ENCODE data around the gene LMLN. TPM values are rescaled to one million over a fixed set of nuclear protein-coding genes. Genes with fewer than 3 reads are reported as not detected.

Gene LMLN
- polyA plus RNA-seq, 3 donors, result 0.41 to 1.3 (median 1.00) TPM

- no peaks in the 10 kb centered on the region for H3K36me3 Mint-ChIP-seq
- intact Hi-C loops (cut with micrococcal nuclease), result no loop called here
- Histone ChIP-seq H3K36me3 (replicated peaks in 1 of 2; ENCODE audit: control insufficient read depth in 1 of 2, insufficient read depth in 2 of 2, low read length in 2 of 2) (no peaks in the 10 kb centered on the region), H3K4me1 (ENCODE audit: control insufficient read depth in 1 of 2, insufficient read depth in 2 of 2, low read length in 2 of 2) (no peaks in the 10 kb centered on the region), H3K27ac (ENCODE audit: low read depth in 1 of 2, low read length in 2 of 2) (no peak overlapping the region), H3K27me3 (ENCODE audit: control insufficient read depth in 2 of 2, insufficient read depth in 2 of 2, low read length in 2 of 2) (no peaks in the 10 kb centered on the region), H3K9me3 (replicated peaks in 1 of 2; ENCODE audit: control insufficient read depth in 1 of 2, insufficient read depth in 1 of 2, low read length in 2 of 2) (no peaks in the 10 kb centered on the region), H4K20me1 (ENCODE audit: insufficient read depth, low read length) (no peaks in the 10 kb centered on the region), H3K4me3 (replicated peaks in 1 of 3; ENCODE audit: low read depth in 2 of 3, low read length in 3 of 3) (no peak overlapping the region), H3K9ac (ENCODE audit: insufficient read depth, low read length, poor library complexity, severe bottlenecking) (no peak overlapping the region), H3K79me2 (ENCODE audit: insufficient read depth, low read length) (no peaks in the 10 kb centered on the region), H2AFZ (ENCODE audit: insufficient read depth, low read depth, low read length, poor library complexity, severe bottlenecking) (no peak overlapping the region), H3K4me2 (replicated peaks; ENCODE audit: extremely low read depth, low read length, poor library complexity, severe bottlenecking) (no peak overlapping the region)
- no peaks in the 10 kb centered on the region for H3K4me1 Mint-ChIP-seq
- no peaks in the 10 kb centered on the region for H3K27me3 Mint-ChIP-seq (ENCODE audit: low read depth in 3 of 3)
- TF ChIP-seq CTCF (IDR thresholded peaks at IDR 0.05), result no peak
- DNase-seq, result no peak
- 97% methylated on average over 4 of the region's 5 CpGs for WGBS (ENCODE audit: insufficient coverage)
- H3K27ac Mint-ChIP-seq, result no peak overlapping the region
- peaks cover 0 to 5% (median 0%) of the 10 kb centered on the region in 7 donors for H3K9me3 Mint-ChIP-seq
- H3K4me3 Mint-ChIP-seq, result no peak overlapping the region
These were observed 36.8 kb downstream of the LMLN start for GRCh38 chr3:197996855-197997254.

DNA sequence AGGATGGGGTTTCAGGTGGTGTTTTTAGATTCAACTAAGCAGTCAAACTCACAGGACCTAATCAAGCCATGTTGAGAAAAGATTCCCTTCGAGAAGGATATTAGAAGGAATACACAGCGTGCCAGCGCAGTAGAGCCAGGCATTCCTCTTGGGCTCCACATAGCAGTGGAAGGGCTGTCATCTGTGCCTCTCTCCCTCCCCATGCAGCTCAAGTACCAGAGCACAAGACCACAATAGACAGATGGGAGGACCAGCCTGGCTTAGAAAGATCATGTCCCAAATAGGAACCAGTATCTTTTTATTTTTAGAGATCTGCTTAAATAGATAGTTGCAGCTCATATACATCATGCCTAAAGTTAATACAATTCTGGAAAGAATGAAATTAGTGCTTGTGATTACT lies 37.9 kb downstream of the LMLN start:
- H4K20me1 ChIP-seq (ENCODE audit: insufficient read depth, low read length), result no peaks in the 10 kb centered on the region
- H3K9ac ChIP-seq (ENCODE audit: insufficient read depth, low read length, poor library complexity, severe bottlenecking), result no peak overlapping the region
- H3K4me2 ChIP-seq (replicated peaks; ENCODE audit: extremely low read depth, low read length, poor library complexity, severe bottlenecking), result no peak overlapping the region
- no peaks in the 10 kb centered on the region for H3K27me3 ChIP-seq (ENCODE audit: control insufficient read depth in 2 of 2, insufficient read depth in 2 of 2, low read length in 2 of 2)
- peak overlapping the region in 1 of 7 donors; percentile 43 for H3K27ac Mint-ChIP-seq
- H3K27ac ChIP-seq (ENCODE audit: low read depth in 1 of 2, low read length in 2 of 2), result no peak overlapping the region
- TF ChIP-seq CTCF (IDR thresholded peaks at IDR 0.05), result no peak
- H3K4me3 ChIP-seq (replicated peaks in 1 of 3; ENCODE audit: low read depth in 2 of 3, low read length in 3 of 3), result no peak overlapping the region
- no peak overlapping the region for H3K4me3 Mint-ChIP-seq
- H3K79me2 ChIP-seq (ENCODE audit: insufficient read depth, low read length), result no peaks in the 10 kb centered on the region
- no peaks in the 10 kb centered on the region for H3K4me1 ChIP-seq (ENCODE audit: control insufficient read depth in 1 of 2, insufficient read depth in 2 of 2, low read length in 2 of 2)
- no peak for DNase-seq
- no peaks in the 10 kb centered on the region for H3K36me3 ChIP-seq (replicated peaks in 1 of 2; ENCODE audit: control insufficient read depth in 1 of 2, insufficient read depth in 2 of 2, low read length in 2 of 2)
- H3K9me3 Mint-ChIP-seq, result peaks cover 0 to 5% (median 0%) of the 10 kb centered on the region in 7 donors
- H3K36me3 Mint-ChIP-seq, result no peaks in the 10 kb centered on the region
- H2AFZ ChIP-seq (ENCODE audit: insufficient read depth, low read depth, low read length, poor library complexity, severe bottlenecking), result no peak overlapping the region
- intact Hi-C loops (cut with micrococcal nuclease), result no loop called here
- H3K4me1 Mint-ChIP-seq, result no peaks in the 10 kb centered on the region
- H3K27me3 Mint-ChIP-seq (ENCODE audit: low read depth in 3 of 3), result no peaks in the 10 kb centered on the region
- H3K9me3 ChIP-seq (replicated peaks in 1 of 2; ENCODE audit: control insufficient read depth in 1 of 2, insufficient read depth in 1 of 2, low read length in 2 of 2), result no peaks in the 10 kb centered on the region
- WGBS (ENCODE audit: insufficient coverage), result 100% methylated on average over 3 of the region's 3 CpGs
